CD14-positive monocyte (primary cell): ENCODE data around the gene ZNF335. TPM values are rescaled to one million over a fixed set of nuclear protein-coding genes. Genes with fewer than 3 reads are reported as not detected.
A peak's percentile ranks its signal among the peaks of the same experiment; 100 is the strongest.

Experiments
- DNase-seq, 3 donors: peaks; one replicate each; pipeline ENCODE4 v3.0.0-alpha.2; 2011 to 2022
- H2AFZ ChIP-seq: 2 replicates; pipeline ENCODE4 v1.6.0; 2012; ENCODE audit warnings: mild to moderate bottlenecking, low read depth, low read length, inconsistent platforms; ENCODE audit not compliant: insufficient read depth, poor library complexity, severe bottlenecking
- H3K27ac ChIP-seq, 2 donors: 1 replicate in 1 of 2; 2 replicates in 1 of 2; pipeline ENCODE4 v1.5.1; 2012 to 2013; ENCODE audit warnings: low read length in 2 of 2, control low read depth in 1 of 2, inconsistent platforms in 1 of 2, low read depth in 1 of 2, mild to moderate bottlenecking in 1 of 2
- H3K27me3 ChIP-seq, 2 donors: one replicate each; pipeline versions ENCODE4 v1.6.0 to v1.6.1; 2011 to 2013; ENCODE audit warnings: low read length in 2 of 2; ENCODE audit not compliant: control insufficient read depth in 2 of 2, insufficient read depth in 2 of 2
- H3K36me3 ChIP-seq, 2 donors: replicated peaks in 1 of 2; 1 replicate in 1 of 2; 2 replicates in 1 of 2; pipeline versions ENCODE4 v1.5.1 to v1.6.1; 2012 to 2013; ENCODE audit warnings: low read length in 2 of 2, control low read depth in 1 of 2, inconsistent platforms in 1 of 2, mild to moderate bottlenecking in 1 of 2; ENCODE audit not compliant: insufficient read depth in 2 of 2, control insufficient read depth in 1 of 2
- H3K4me1 ChIP-seq, 2 donors: 1 replicate in 1 of 2; 2 replicates in 1 of 2; pipeline versions ENCODE4 v1.5.1 to v1.6.1; 2012 to 2013; ENCODE audit warnings: low read length in 2 of 2, control low read depth in 1 of 2, inconsistent platforms in 1 of 2, mild to moderate bottlenecking in 1 of 2, moderate library complexity in 1 of 2; ENCODE audit not compliant: insufficient read depth in 2 of 2, control insufficient read depth in 1 of 2
- H3K4me2 ChIP-seq: replicated peaks from 2 replicates; pipeline ENCODE3; 2012; ENCODE audit warnings: low read length, moderate library complexity, mild to moderate bottlenecking; ENCODE audit not compliant: poor library complexity, severe bottlenecking; ENCODE audit errors: extremely low read depth
- H3K4me3 ChIP-seq, 3 experiments: fragments of 200-600 bp in 1 of 3; sonication (generic) in 1 of 3; replicated peaks in 1 of 3; 1 replicate in 2 of 3; 2 replicates in 1 of 3; pipeline ENCODE4 v1.5.1; 2011 to 2013; ENCODE audit warnings: low read length in 3 of 3, mild to moderate bottlenecking in 3 of 3, control low read depth in 2 of 3, low read depth in 2 of 3, inconsistent platforms in 1 of 3, moderate library complexity in 1 of 3
- H3K79me2 ChIP-seq: 2 replicates; pipeline ENCODE4 v1.6.0; 2012; ENCODE audit warnings: mild to moderate bottlenecking, control low read depth, inconsistent platforms, low read length, moderate library complexity; ENCODE audit not compliant: insufficient read depth
- H3K9ac ChIP-seq: 2 replicates; pipeline ENCODE4 v1.6.0; 2017; ENCODE audit warnings: low read length, mild to moderate bottlenecking; ENCODE audit not compliant: insufficient read depth, poor library complexity, severe bottlenecking
- H3K9me3 ChIP-seq, 2 donors: replicated peaks in 1 of 2; 1 replicate in 1 of 2; 2 replicates in 1 of 2; pipeline versions ENCODE4 v1.5.1 to v1.6.1; 2012 to 2013; ENCODE audit warnings: low read length in 2 of 2, control low read depth in 1 of 2; ENCODE audit not compliant: control insufficient read depth in 1 of 2, insufficient read depth in 1 of 2
- H4K20me1 ChIP-seq: 2 replicates; pipeline ENCODE4 v1.6.0; 2012; ENCODE audit warnings: mild to moderate bottlenecking, low read length, control low read depth, moderate library complexity; ENCODE audit not compliant: insufficient read depth
- H3K27ac Mint-ChIP-seq, 7 donors: one replicate each; pipeline ENCODE4 v1.8.0; 2020; ENCODE audit warnings: mild to moderate bottlenecking in 7 of 7, mixed read lengths in 7 of 7, moderate library complexity in 6 of 7, inconsistent platforms in 2 of 7
- H3K27me3 Mint-ChIP-seq, 3 donors: one replicate each; pipeline ENCODE4 v1.8.0; 2021 to 2022; ENCODE audit warnings: low read depth in 3 of 3, mild to moderate bottlenecking in 3 of 3, mixed read lengths in 3 of 3, moderate library complexity in 3 of 3, inconsistent platforms in 1 of 3
- H3K36me3 Mint-ChIP-seq, 2 donors: one replicate each; pipeline ENCODE4 v1.8.0; 2020; ENCODE audit warnings: mixed read lengths in 2 of 2, inconsistent platforms in 1 of 2, mild to moderate bottlenecking in 1 of 2
- H3K4me1 Mint-ChIP-seq: one replicate; pipeline ENCODE4 v1.8.0; 2020; ENCODE audit warnings: mild to moderate bottlenecking, mixed read lengths
- H3K4me3 Mint-ChIP-seq, 2 donors: one replicate each; pipeline ENCODE4 v1.8.0; 2020; ENCODE audit warnings: mild to moderate bottlenecking in 2 of 2, mixed read lengths in 2 of 2, moderate library complexity in 1 of 2
- H3K9me3 Mint-ChIP-seq, 7 donors: one replicate each; pipeline ENCODE4 v1.8.0; 2020 to 2022; ENCODE audit warnings: mixed read lengths in 7 of 7, mild to moderate bottlenecking in 6 of 7, moderate library complexity in 6 of 7, inconsistent platforms in 2 of 7
- WGBS: methylation state at CpG from one replicate; pipeline ENCODE4 v1.1.5; 2013; ENCODE audit warnings: missing lambda C conversion rate; ENCODE audit not compliant: insufficient coverage; 5-methylcytosine and 5-hydroxymethylcytosine counted together
- intact Hi-C, 2 donors: fragments of 100-400 bp; cut with micrococcal nuclease; formaldehyde crosslinking; loops; one replicate each; pipeline versions ENCODE4 v1.15.0 to v1.15.1; 2023
- polyA plus RNA-seq, 3 donors: library from polyadenylated mRNA; depleted of rRNA in 1 of 3; unstranded in 2 of 3; stranded (reverse) in 1 of 3; fragments of 300-500 nt in 2 of 3; fragments of >200 nt in 1 of 3; fragmentation: Illumina TruSeq in 2 of 3; gene quantifications; 1 replicate in 2 of 3; 2 replicates in 1 of 3; pipeline ENCODE4 v1.2.3, GENCODE V29; 2012 to 2021
- TF ChIP-seq, protein P1 (sequence below): fragments of 200-600 bp; IDR thresholded peaks from one replicate; pipeline ENCODE4 v1.8.0; 2022; ENCODE audit warnings: antibody characterized with exemption, mild to moderate bottlenecking

ZNF335 gene
- polyA plus RNA-seq, 3 donors, result 2.7 to 39.6 (median 3.1) TPM

DNA sequence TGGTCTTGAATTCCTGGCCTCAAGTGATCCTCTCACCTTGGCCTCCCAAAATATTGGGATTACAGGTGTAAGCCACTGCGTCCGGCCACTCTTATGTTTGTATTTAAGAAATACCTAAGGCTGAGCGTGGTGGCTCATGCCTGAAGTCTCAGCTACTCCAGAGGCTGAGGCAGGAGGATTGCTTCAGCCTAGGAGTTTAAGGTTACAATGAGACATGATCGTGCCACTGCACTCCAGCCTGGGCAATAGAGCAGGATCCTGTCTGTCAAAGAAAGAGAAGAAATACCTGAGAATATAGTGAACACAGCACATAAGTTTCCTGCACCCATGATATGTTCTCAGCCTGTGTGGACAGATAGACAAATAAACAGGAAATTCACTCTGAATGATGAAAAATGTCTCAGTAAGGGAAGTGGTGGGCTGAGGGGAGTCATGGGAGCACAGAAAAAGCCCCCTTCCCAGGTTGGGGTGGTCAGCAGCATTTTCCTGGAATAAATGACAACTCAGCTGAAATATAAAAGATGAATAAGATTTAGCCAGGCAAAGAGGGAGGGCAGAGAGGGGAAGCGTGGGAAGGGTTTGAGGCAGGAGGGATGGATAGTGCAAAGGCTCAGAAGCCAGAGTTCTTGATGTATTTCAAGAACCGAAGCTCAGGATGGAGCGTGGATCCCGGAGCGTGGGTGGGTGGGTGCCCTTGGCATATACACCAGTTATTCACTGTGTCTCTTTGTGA lies 22.9 kb upstream of the ZNF335 start:
- Histone ChIP-seq H3K4me1 (peaks cover 61 to 73% of the 10 kb centered on the region in 2 donors), H3K27me3 (peaks cover 4 to 27% of the 10 kb centered on the region in 2 donors), H3K9me3 (no peaks in the 10 kb centered on the region), H3K79me2 (no peaks in the 10 kb centered on the region), H3K4me3 (no peak overlapping the region), H3K4me2 (no peak overlapping the region), H4K20me1 (no peaks in the 10 kb centered on the region), H3K9ac (no peak overlapping the region), H2AFZ (no peak overlapping the region), H3K36me3 (no peaks in the 10 kb centered on the region), H3K27ac (no peak overlapping the region)
- Mint-ChIP-seq H3K9me3 (peaks cover 0 to 6% (median 2%) of the 10 kb centered on the region in 7 donors), H3K27ac (peak overlapping the region in 3 of 7 donors; percentile 25 to 69 (median 49)), H3K4me3 (peak overlapping the region in 1 of 2 donors; percentile 53), H3K27me3 (peaks cover 19 to 49% (median 37%) of the 10 kb centered on the region in 3 donors), H3K4me1 (peaks cover 60% of the 10 kb centered on the region), H3K36me3 (peaks cover 5 to 9% of the 10 kb centered on the region in 2 donors)
- 82% methylated on average over 8 of the region's 9 CpGs for WGBS
- intact Hi-C loops, result no loop called here
- no peak for DNase-seq
- TF ChIP-seq, protein P1, sequence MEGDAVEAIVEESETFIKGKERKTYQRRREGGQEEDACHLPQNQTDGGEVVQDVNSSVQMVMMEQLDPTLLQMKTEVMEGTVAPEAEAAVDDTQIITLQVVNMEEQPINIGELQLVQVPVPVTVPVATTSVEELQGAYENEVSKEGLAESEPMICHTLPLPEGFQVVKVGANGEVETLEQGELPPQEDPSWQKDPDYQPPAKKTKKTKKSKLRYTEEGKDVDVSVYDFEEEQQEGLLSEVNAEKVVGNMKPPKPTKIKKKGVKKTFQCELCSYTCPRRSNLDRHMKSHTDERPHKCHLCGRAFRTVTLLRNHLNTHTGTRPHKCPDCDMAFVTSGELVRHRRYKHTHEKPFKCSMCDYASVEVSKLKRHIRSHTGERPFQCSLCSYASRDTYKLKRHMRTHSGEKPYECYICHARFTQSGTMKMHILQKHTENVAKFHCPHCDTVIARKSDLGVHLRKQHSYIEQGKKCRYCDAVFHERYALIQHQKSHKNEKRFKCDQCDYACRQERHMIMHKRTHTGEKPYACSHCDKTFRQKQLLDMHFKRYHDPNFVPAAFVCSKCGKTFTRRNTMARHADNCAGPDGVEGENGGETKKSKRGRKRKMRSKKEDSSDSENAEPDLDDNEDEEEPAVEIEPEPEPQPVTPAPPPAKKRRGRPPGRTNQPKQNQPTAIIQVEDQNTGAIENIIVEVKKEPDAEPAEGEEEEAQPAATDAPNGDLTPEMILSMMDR, result no peak

DNA sequence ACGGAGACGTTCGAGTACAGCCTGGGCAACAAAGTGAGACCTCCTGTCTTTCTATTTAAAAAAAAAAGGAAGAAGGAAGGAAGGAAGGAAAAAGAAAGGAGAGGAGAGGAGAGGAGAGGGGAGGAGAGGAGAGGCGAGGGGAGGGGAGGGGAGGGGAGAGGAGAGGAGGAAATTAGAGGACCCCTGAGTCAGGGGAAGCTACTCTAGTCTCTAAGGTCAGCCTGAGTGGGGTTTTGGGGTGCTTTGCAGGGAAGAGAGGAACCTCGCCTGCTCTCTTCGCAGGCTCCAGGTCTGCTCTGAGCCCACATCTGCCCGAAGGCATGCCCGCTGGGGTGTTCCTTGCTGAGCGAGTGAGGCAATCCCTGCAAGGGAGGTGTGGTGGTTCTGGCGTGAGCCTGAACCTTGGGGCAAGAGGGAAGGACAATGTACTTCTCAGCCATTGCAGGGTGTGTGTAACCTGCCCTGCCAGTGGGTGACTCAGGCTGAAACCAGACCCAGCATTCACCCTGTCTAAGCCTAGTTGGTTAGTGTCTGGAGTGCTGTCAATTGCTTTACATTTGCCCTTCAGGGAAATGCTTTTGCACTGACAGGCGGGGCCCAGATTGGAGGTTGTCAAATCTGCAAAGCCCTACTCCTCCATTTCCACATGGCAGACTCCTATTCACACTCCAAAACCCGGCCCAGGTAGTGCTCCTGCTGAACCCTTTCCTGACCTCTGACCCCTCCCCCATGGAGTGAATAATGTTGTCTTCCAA lies 21.4 kb upstream of the ZNF335 start:
- H3K27me3 ChIP-seq, result peaks cover 9 to 39% of the 10 kb centered on the region in 2 donors
- H3K9me3 Mint-ChIP-seq, result peaks cover 0 to 6% (median 2%) of the 10 kb centered on the region in 7 donors
- peak overlapping the region in 1 of 2 donors; percentile 45 for H3K27ac ChIP-seq
- 35% methylated on average over 7 of the region's 12 CpGs for WGBS
- H3K4me2 ChIP-seq, result no peak overlapping the region
- H3K4me1 ChIP-seq, result peaks cover 46 to 61% of the 10 kb centered on the region in 2 donors
- H3K27ac Mint-ChIP-seq, result peak overlapping the region; percentile 31 to 89 (median 75)
- H3K4me1 Mint-ChIP-seq, result peaks cover 44% of the 10 kb centered on the region
- H3K36me3 Mint-ChIP-seq, result no peaks in the 10 kb centered on the region
- no peaks in the 10 kb centered on the region for H4K20me1 ChIP-seq
- H3K79me2 ChIP-seq, result no peaks in the 10 kb centered on the region
- H2AFZ ChIP-seq, result no peak overlapping the region
- intact Hi-C loops, result loop anchor here in 1 of 2 donors (2.0 kb wide), 1 partner anchor 15 kb away; the partner anchor contains the start of gene MMP9
- no peaks in the 10 kb centered on the region for H3K36me3 ChIP-seq
- no peak overlapping the region for H3K4me3 ChIP-seq
- peak; percentile 84 to 88 (median 88) for DNase-seq
- H3K9me3 ChIP-seq, result no peaks in the 10 kb centered on the region
- H3K4me3 Mint-ChIP-seq, result peak overlapping the region in 1 of 2 donors; percentile 71
- H3K27me3 Mint-ChIP-seq, result peaks cover 32 to 60% (median 51%) of the 10 kb centered on the region in 3 donors
- TF ChIP-seq, protein P1, result no peak
- H3K9ac ChIP-seq, result no peak overlapping the region
